HG03159 (cell line): ENCODE measurements around the gene CLPSL1.

ENCODE experiments used
- ATAC-seq: cut with Tn5 transposase; IDR thresholded peaks from one replicate; pipeline ENCODE4 v1.9.1; 2021; ENCODE audit warnings: mild to moderate bottlenecking, moderate library complexity; ENCODE audit not compliant: unreplicated experiment

The CLPSL1 gene

DNA sequence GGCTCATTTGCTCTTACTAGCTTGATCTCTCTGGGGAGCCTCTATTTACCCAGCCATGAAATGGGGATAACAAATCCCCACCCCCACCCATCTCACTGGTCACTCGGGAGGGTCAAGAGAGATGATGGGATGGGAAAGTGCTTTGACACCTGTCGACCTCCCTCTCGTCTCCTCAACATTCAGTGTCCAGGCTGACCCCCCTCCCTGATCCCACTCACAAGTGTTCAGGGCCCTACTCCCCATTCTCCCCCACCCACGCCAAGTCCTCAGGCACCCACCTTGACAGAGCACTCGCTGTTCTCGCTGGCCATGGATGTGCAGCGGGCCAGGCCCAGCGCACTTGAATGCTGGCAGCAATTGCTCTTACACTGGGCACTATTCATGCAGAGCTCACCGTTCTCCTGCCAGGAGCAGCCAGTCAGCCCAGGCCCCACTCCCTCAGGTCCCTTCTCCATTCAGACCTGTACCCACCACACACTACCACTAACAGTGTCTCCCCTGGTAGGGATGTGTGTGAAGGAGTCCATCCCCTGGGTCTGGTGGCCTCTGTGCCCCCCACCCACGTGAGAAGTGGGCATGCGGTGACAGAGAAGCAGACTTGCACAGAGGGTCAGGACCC lies 14.7 kb downstream of the CLPSL1 start:
- ATAC-seq, result no peak

DNA sequence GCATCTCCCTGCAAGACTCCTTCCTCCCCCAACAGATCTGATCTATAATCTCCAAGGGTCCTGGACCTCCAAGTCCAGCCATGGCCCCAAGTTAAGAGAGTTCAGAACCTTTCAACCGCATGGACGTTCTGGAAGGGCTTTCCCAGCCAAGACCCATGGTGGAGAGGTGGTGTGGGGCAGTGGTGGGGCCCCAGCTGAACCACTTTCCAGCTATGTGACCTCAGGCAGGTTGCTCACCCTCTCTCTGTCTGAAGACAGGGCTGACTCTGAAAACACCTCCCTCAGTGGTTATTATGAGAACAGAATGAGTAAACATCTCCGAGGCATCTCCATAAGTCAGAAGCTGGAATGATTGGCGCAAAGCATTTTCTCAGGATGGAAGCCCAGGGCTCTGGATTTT lies 15.4 kb downstream of the CLPSL1 start:
- no peak for ATAC-seq

DNA sequence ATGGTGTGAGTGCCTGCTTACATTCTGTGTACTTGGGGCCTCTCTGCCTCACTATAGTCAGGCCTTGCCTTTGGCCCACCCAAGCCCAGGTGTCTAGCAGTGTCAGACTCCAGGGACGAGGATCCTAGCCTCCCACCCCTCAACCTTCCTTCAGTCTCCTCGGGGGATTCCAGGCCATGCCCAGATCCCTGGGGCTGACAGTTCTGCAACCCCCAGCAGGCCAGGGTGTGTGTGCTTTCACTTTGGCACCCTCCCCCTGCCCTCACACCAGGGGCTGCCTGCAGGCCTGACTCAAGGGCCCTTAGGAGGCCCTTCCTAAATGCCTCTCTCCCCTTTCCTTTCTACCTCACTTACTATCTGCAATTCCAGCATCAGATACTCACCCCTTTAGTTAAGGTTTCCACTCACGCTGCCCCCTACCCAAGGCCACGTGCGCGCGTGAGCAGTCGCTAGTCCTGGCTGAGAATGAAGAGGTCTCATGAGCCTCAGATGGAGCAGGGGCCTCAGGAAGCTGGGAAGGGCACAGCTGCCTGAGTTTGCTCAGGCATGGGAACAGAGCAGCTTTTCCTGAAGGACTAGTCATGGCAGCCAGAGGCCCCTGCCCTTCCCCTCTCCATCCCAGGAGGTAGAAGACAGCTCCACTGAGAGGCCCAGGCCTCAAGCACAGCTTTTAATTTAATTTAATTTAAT lies 17.2 kb downstream of the CLPSL1 start:
- no peak for ATAC-seq

DNA sequence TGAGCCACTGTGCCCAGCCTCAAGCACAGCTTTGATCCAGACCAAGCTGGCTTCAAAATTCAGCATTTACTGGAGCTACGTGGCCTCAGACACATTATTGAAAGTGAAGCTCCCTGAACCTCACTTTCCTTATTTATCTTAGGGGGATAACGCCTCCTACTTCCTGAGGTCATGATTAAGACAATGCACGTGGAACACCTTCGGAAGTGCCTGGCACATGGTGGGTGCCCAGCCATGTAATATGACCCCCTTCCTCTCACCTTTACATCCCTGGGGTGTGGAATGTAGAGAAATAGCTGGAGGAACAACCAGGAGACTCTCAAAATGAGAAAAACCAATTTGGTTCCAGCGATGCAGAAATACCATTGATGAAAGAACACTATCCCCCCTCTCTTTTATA lies 17.9 kb downstream of the CLPSL1 start:
- no peak for ATAC-seq

DNA sequence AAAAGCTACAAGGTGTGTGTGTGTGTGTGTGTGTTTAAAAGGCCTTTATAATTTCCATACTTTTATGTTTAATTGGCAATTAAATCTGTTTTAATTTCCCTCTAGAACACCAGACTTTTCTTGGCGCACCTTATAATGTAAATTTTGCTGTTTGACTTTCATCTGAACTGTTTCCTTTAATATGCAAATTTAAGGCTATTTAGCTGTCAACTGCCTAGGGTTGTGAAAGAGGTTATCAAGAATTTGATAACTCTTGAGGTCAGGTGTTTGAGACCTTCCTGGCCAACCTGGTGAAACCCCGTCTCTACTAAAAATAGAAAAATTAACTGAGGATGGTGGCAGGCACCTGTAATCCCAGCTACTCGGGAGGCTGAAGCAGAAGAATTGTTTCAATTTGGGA lies 20.3 kb downstream of the CLPSL1 start:
- no peak for ATAC-seq

DNA sequence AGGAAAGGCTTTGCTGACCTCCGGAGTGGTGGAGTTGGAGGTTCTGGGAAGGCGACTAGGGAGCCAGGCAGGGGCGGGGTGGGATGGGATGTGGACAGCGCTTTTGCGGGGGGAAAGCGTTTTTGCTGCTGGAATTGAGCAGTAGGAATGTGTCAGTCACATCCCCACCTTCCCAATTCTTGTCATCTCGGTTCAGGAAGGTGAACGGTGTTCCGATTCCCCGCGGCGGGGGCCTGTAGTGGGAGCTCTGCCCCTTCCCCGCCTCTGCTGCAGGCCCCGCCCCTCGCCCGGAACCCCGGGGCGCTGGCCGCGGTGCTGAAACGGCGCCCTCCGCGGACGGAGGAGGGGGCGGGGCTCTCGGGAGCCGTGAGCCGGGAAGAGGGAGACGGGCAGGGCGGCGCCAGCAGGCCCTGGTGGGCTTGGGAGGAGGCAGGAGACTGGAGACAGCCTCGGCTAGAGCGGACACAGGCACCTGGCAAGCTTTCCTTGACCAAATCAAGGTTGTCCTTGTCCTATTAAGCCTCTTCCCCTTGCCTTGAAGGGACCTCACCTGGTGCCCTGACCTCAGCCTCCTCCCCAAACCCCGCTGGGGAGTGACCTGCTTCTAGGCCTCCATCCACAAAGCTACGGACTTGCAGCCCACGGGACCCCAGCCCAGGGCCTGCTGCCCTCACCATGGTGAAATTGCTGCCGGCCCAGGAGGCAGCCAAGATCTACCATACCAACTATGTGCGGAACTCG lies 24.3 kb downstream of the CLPSL1 start, which contains the start of gene LHFPL5:
LHFPL5 (plus strand) TSS at position 357 of the 741 bp plus-strand sequence; CDS start at position 676, 319 bp downstream.
- ATAC-seq, result no peak

DNA sequence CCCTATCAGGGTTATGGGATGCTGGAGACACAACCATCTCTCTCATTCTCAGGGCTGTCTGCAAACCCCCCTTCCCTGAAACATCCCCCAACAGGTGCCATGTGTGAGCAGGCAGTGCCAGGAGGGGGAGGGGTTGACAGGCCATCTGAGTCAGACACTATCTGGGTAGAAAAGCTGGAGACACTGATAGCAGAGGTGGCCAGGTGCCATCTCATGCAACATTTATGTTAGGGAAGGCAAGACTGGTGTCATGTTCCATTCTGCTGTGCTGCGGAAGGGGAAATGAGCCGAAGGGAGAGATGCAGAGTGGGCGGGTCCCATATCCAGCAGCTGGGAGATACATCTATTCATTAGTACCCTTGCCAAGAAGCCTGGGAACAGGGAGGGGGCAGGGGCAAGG lies 27.9 kb downstream of the CLPSL1 start:
- no peak for ATAC-seq

DNA sequence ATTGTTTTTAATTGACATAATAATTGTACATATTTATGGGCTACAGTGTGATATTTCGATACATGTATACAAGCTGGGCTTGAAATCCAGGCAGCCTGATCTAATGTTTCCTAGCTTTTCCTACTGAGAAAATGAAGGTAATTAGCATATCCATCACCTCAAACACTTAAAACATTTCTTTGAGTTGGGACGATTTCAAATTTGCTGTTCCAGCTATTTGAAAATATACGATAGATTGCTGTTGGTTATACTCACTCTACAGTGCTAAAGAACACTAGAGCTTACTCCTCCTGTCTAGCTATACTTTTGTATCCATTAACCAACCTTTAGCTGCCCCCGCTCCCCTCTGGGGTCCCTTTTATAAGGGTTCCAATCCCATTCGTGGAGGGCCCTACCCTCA lies 29.0 kb downstream of the CLPSL1 start:
- ATAC-seq, result no peak

DNA sequence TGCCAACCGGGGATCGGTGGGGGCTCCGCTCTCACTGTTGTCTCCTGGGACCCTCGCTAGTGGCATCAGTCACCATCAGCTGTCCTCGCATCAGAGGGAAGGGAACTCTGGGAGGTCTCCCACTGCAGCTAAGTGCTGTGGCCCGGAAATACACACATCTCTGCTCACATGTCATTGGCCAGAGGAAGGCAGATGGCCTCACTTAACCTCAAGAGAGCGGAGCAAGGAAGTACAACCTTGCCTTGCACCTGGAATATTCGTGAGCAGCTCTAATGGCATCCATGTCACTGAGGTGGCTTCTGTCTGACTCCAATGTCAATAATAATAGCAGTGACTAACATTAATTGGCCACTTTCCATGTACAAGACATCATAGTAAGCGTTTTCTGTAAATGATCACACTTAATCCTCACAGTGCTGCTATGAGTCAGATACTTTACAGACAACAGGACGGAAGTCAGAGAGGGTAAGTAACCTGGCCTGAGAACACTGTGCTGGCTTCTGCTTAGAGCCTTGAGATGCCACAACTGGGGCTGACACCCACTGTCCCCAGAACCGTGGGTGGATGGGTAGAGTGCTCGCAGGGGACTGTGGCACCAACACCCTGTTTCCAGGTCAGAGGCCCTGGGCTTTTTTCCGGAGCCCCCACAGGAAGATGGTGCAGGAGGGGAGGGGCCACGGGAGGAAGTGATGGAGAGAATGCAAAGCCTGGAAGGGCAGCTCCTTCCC lies 30.3 kb downstream of the CLPSL1 start:
- ATAC-seq, result no peak

DNA sequence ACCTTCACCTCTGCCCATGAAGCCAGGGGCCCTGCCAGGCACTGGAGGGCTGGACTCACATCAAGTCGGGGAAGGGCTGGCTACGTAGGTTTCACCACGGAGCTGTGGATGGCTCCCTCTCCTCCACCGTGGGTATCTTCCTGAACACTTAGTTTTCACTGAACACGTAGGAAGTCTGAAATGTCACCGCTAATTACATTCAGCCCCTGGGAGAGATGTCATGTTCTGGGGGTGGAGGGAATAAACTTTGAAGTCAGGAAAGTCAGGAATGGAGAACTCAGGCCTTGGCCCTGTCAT lies 30.8 kb downstream of the CLPSL1 start:
- ATAC-seq, result no peak

DNA sequence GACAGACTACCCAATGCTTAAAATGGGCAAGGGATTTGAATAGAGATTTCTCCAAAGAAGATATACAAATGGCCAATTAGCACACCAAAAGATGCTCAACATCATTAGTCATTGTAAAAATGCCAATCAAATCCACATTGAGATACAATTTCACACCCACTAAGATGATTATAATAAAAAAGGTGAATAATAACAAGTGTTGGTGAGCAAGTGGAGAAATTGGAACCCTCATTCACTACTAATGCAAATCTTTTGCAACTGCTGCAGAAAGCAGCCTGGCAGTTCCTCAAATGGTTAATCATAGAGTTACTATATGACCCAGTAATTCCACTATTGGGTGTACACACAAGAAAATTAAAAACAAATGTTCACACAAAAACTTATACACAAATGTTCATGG lies 36.7 kb downstream of the CLPSL1 start:
- ATAC-seq, result no peak

DNA sequence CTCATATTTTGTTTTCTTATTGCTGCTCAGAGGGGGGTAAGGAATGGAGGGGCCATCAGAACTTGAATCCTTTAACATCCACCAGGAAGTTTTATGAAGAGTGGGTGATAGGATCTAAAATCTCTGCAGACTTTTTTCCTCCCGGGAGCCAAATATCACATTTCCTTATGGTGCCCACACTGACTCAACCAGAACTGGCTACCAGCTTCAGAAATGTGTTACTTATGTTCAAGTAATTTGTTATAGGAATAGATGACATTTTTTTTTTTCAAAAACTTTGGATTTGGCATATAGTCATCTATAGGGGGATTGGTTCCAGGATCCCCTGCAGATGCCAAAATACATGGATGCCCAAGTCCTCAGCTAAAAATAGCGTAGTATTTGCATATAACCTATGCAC lies 42.8 kb downstream of the CLPSL1 start:
- ATAC-seq, result no peak

DNA sequence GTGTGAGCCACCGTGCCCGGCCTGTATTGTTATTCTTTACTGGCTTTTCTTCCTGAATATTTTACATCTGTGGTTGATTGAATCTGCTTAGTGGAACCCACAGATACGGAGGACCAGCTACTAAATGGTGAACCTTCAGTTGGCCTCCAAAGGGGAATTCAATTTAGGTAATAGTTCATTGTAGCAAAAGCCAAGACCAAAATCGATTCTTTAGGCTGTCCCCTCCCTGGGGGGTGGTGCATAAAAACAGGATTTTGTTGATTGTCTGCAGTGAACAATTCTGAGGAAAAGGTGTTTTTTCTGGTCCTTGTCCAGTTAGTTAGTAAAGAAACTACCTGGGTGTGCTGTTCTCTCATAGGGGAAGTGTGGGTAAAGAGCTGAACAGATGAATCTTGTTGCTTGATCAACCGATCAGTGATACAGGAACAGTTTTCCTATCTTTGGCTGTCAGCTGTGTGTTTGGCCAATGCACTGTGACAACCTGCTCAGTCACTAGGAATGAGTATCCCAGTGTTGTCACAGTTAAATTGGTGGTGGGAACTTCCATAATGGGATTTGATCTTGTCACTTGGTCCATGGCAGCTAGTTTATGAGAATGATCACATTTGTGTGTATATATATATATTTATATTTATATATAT lies 43.9 kb downstream of the CLPSL1 start:
- no peak for ATAC-seq

DNA sequence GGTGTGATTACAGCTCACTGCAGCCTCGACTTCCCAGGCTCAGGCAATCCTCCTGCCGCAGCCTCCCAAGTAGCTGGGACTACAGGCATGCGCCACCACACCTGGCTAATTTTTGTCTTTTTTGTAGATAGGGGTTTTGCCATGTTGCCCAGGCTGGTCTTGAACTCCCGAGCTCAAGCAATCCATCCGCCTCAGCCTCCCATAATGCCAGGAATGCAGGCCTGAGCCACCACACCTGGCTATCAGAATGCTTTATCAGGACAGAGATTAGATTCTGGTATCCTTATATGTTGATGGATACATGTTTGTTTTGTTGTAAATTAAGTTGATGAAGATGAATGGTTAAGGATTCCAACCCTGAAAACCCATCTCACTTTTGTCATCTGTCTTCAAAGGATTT lies 48.5 kb downstream of the CLPSL1 start:
- no peak for ATAC-seq

DNA sequence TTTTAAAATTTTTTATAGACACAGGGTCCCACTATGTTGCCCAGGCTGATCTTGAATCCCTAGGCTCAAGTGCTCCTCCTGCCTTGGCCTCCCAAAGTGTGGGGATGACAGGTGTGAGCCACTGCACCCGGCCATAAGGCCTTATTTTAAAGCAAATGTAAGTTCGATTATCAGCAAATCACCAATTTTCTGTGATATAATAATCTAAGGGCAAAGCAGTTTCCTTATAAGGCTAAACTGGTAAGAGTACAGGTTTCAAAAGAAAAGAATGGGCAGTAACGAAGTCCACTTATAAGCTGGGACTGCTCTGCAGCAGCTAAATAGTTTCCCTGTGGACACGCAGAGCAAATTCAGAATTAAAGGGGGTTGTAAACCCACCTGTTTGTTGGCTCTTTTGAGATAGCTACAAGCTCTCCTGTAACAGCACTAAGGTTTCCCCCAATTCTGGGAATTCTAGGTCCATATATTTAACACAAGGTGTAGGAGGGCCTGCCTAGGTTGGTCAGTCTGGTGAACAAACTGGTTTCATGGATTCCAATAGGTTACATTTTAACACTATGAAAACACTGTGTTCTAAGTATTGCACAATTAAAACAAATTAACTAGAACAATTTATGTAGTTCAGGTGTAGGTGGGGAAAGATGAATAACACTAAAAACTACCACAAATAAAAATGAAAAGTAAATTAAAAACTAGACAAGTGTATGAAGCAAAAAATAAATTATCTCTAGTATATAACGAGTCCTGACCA lies 50.6 kb downstream of the CLPSL1 start:
- no peak for ATAC-seq

DNA sequence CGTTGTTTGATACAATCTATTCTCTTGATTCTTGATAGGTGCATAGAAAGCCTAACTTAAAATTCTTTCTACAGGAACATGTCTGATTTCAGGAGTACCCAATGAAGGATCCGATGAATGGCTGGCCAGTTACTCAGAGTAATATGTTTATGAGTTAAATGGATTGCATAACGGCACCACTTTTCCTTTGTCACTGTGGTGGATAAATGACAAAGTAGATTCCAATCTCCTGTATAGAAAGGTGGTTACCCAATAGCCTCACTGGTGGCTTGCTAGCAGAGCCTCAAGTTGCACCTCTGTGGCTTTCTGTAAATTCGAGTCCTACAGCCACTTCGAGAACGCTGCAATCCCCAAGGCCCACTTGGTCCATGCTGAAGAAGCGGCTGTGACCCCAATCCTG lies 52.7 kb downstream of the CLPSL1 start:
- no peak for ATAC-seq
